A549 (cell line): ENCODE results near the gene KCNH3. TPM values are rescaled to one million over a fixed set of nuclear protein-coding genes. Genes with fewer than 3 reads are reported as not detected.
A peak's percentile ranks its signal among the peaks of the same experiment; 100 is the strongest.

Source experiments
- CBX8 ChIP-seq: fragments of 200-600 bp; sonication (generic); IDR thresholded peaks from 2 replicates; pipeline ENCODE4 v1.6.1; 2016
- CHD2 ChIP-seq: fragments of 150-350 bp; IDR thresholded peaks from 2 replicates; pipeline ENCODE4 v1.6.1; 2014; ENCODE audit warnings: low read length; ENCODE audit not compliant: partially characterized antibody
- E2F6 ChIP-seq: IDR thresholded peaks from 2 replicates; pipeline ENCODE4 v1.6.1; 2012; ENCODE audit warnings: low read depth, borderline replicate concordance
- EHMT2 ChIP-seq: fragments of 200-600 bp; sonication (generic); IDR thresholded peaks from 2 replicates; pipeline ENCODE4 v1.6.1; 2016; ENCODE audit warnings: antibody characterized with exemption, low read depth, mild to moderate bottlenecking, moderate library complexity
- ELK1 ChIP-seq: fragments of 150-350 bp; IDR thresholded peaks from 2 replicates; pipeline ENCODE4 v1.6.1; 2014; ENCODE audit warnings: low read depth, mild to moderate bottlenecking, low read length
- EP300 ChIP-seq, 2 experiments: fragments of >200 bp; sonication (Bioruptor Twin); formaldehyde crosslinking; IDR thresholded peaks; 2 replicates in 1 of 2; 3 replicates in 1 of 2; pipeline ENCODE4 v1.6.1; 2016 to 2017
- FOSB ChIP-seq: fragments of 250-450 bp; sonication (Bioruptor Pico); IDR thresholded peaks from 2 replicates; pipeline ENCODE4 v1.5.0; 2020; ENCODE audit warnings: mild to moderate bottlenecking, moderate library complexity
- FOSL2 ChIP-seq, 2 experiments: fragments of 450-650 bp in 1 of 2; fragments of >200 bp in 1 of 2; sonication (Bioruptor Twin) in 1 of 2; formaldehyde crosslinking; IDR thresholded peaks; 2 replicates each; pipeline versions ENCODE4 v1.5.0 to v1.6.1; 2016 to 2020; ENCODE audit warnings: mild to moderate bottlenecking in 1 of 2, moderate library complexity in 1 of 2
- FOXS1 ChIP-seq: fragments of 250-450 bp; sonication (Bioruptor Pico); IDR thresholded peaks from 2 replicates; pipeline ENCODE4 v1.5.0; 2020; ENCODE audit warnings: mild to moderate bottlenecking, moderate library complexity
- GATA3 ChIP-seq: IDR thresholded peaks from 2 replicates; pipeline ENCODE4 v1.6.1; 2012; ENCODE audit warnings: borderline replicate concordance
- HDAC2 ChIP-seq: fragments of 200-600 bp; sonication (generic); IDR thresholded peaks from 2 replicates; pipeline ENCODE4 v1.6.1; 2016
- HES2 ChIP-seq: fragments of >200 bp; sonication (Bioruptor Twin); formaldehyde crosslinking; IDR thresholded peaks from 2 replicates; pipeline ENCODE4 v1.6.1; 2016
- HEYL ChIP-seq: fragments of 250-450 bp; sonication (Bioruptor Pico); IDR thresholded peaks from 2 replicates; pipeline ENCODE4 v1.8.0; 2021; ENCODE audit warnings: mild to moderate bottlenecking, moderate library complexity
- HOXA7 ChIP-seq: fragments of 250-450 bp; sonication (Bioruptor Pico); IDR thresholded peaks from 2 replicates; pipeline ENCODE4 v1.5.0; 2020; ENCODE audit warnings: mild to moderate bottlenecking, moderate library complexity
- HOXB13 ChIP-seq: fragments of 250-450 bp; sonication (Bioruptor Pico); IDR thresholded peaks from 2 replicates; pipeline ENCODE4 v1.5.0; 2020; ENCODE audit warnings: low read depth, mild to moderate bottlenecking, moderate library complexity
- JUN ChIP-seq, 2 experiments: fragments of >200 bp; sonication (Bioruptor Twin); formaldehyde crosslinking; IDR thresholded peaks; 2 replicates in 1 of 2; 3 replicates in 1 of 2; pipeline ENCODE4 v1.6.1; 2016 to 2017
- KDM1A ChIP-seq: fragments of 200-600 bp; sonication (generic); IDR thresholded peaks from 2 replicates; pipeline ENCODE4 v1.6.1; 2016; ENCODE audit warnings: low read depth, mild to moderate bottlenecking
- KDM5A ChIP-seq: fragments of 200-600 bp; sonication (generic); IDR thresholded peaks from 2 replicates; pipeline ENCODE4 v1.6.1; 2016; ENCODE audit warnings: antibody characterized with exemption, mild to moderate bottlenecking
- MAFK ChIP-seq: fragments of 450-650 bp; IDR thresholded peaks from 2 replicates; pipeline ENCODE4 v1.6.1; 2014; ENCODE audit not compliant: partially characterized antibody
- MAZ ChIP-seq: fragments of 150-350 bp; IDR thresholded peaks from 2 replicates; pipeline ENCODE4 v1.6.1; 2014; ENCODE audit warnings: antibody characterized with exemption, low read depth, low read length, borderline replicate concordance
- MYC ChIP-seq: IDR thresholded peaks from 2 replicates; pipeline ENCODE4 v1.6.1; 2012; ENCODE audit warnings: mild to moderate bottlenecking, inconsistent platforms, low read length, improper control_type of control experiment, borderline replicate concordance
- NFE2L2 ChIP-seq: fragments of 150-350 bp; conservative IDR thresholded peaks from 2 replicates; pipeline ENCODE4 v1.6.1; 2014; ENCODE audit warnings: low read length
- NPAS2 ChIP-seq: fragments of 250-450 bp; sonication (Bioruptor Pico); IDR thresholded peaks from 2 replicates; pipeline ENCODE4 v1.8.0; 2022; ENCODE audit warnings: mild to moderate bottlenecking, moderate library complexity, borderline replicate concordance
- POLR2A ChIP-seq: IDR thresholded peaks from 2 replicates; pipeline ENCODE4 v1.6.1; 2012; ENCODE audit warnings: mild to moderate bottlenecking, low read length
- RCOR1 ChIP-seq: fragments of 150-350 bp; IDR thresholded peaks from 2 replicates; pipeline ENCODE4 v1.6.1; 2014; ENCODE audit warnings: antibody characterized with exemption, low read length, low read depth
- RFX5 ChIP-seq: fragments of 450-650 bp; IDR thresholded peaks from 2 replicates; pipeline ENCODE4 v1.7.1; 2014; ENCODE audit warnings: antibody characterized with exemption, mild to moderate bottlenecking, moderate library complexity
- SMC3 ChIP-seq: fragments of >200 bp; sonication (Bioruptor Twin); formaldehyde crosslinking; IDR thresholded peaks from 3 replicates; pipeline ENCODE4 v1.6.1; 2018; ENCODE audit warnings: inconsistent platforms
- SREBF2 ChIP-seq: fragments of 450-650 bp; IDR thresholded peaks from 2 replicates; pipeline ENCODE4 v1.6.1; 2014; ENCODE audit warnings: mild to moderate bottlenecking, moderate library complexity
- TFCP2L1 ChIP-seq: fragments of 250-450 bp; sonication (Bioruptor Pico); IDR thresholded peaks from 2 replicates; pipeline ENCODE4 v1.5.0; 2021; ENCODE audit warnings: mild to moderate bottlenecking
- TP53 ChIP-seq: fragments of 250-450 bp; sonication (Bioruptor Pico); IDR thresholded peaks from 2 replicates; pipeline ENCODE4 v1.5.0; 2021; ENCODE audit warnings: mild to moderate bottlenecking, moderate library complexity
- ZC3H11A ChIP-seq: fragments of 450-650 bp; IDR thresholded peaks from 2 replicates; pipeline ENCODE4 v1.6.1; 2014; ENCODE audit warnings: antibody characterized with exemption, mild to moderate bottlenecking
- ZNF302 ChIP-seq: fragments of 250-450 bp; sonication (Bioruptor Pico); IDR thresholded peaks from 2 replicates; pipeline ENCODE4 v1.9.0; 2021; ENCODE audit warnings: inconsistent platforms, mild to moderate bottlenecking, moderate library complexity
- ZSCAN20 ChIP-seq: fragments of 250-450 bp; sonication (Bioruptor Pico); IDR thresholded peaks from 2 replicates; pipeline ENCODE4 v1.8.0; 2022; ENCODE audit warnings: mild to moderate bottlenecking, moderate library complexity
- polyA plus RNA-seq, 4 experiments: library from polyadenylated mRNA; depleted of rRNA in 3 of 4; stranded (reverse); fragments of >200 nt; fragmentation: RNase III in 1 of 4; extraction: RNeasy Plus Mini Kit Qiagen cat#74134 plus additional on column Dnase treatment in 1 of 4; gene quantifications; 2 replicates in 3 of 4; 3 replicates in 1 of 4; pipeline ENCODE4 v1.2.3, GENCODE V29; 2011 to 2017
- TF ChIP-seq, protein P1 (sequence below): IDR thresholded peaks from 2 replicates; pipeline ENCODE4 v1.6.1; 2012
- TF ChIP-seq, protein P2 (sequence below): fragments of >200 bp; sonication (Bioruptor Twin); formaldehyde crosslinking; IDR thresholded peaks from 3 replicates; pipeline ENCODE4 v1.6.1; 2016
- TF ChIP-seq, protein P3 (sequence below): fragments of 250-450 bp; sonication (Bioruptor Pico); IDR thresholded peaks from 2 replicates; pipeline ENCODE4 v1.5.0; 2021; ENCODE audit warnings: mild to moderate bottlenecking, moderate library complexity, borderline replicate concordance
- TF ChIP-seq, protein P4 (sequence below): fragments of 250-450 bp; sonication (Bioruptor Pico); IDR thresholded peaks from 2 replicates; pipeline ENCODE4 v1.5.0; 2020; ENCODE audit warnings: low read depth, mild to moderate bottlenecking, moderate library complexity
- TF ChIP-seq, protein P5 (sequence below): fragments of 450-650 bp; IDR thresholded peaks from 2 replicates; pipeline ENCODE4 v1.6.1; 2014; ENCODE audit warnings: antibody characterized with exemption

Gene KCNH3
- polyA plus RNA-seq, 2 of the 4 experiments (the other 2 are of a cell fraction): 1.0 to 2.2 TPM

DNA sequence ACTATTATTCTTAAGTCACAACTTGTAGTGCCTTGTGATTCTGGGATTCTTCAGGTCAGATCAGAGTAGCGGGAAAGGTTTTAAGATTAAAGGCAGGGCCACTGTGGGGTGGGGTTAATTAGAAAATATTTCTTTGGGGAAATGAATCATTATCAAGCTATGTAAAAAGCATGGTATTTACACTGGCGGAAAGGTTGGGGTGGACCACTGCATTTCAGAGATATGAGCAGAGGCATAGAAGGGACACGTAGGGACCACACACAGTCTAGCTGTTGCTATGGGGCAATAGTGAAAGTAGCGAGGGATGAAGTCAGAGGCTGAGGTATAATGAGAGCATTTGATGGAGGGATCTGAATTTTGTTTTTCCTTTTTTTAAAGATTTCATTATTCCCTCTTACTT, 31.7 kb upstream of the KCNH3 start (continued):
- TF ChIP-seq, protein P1, sequence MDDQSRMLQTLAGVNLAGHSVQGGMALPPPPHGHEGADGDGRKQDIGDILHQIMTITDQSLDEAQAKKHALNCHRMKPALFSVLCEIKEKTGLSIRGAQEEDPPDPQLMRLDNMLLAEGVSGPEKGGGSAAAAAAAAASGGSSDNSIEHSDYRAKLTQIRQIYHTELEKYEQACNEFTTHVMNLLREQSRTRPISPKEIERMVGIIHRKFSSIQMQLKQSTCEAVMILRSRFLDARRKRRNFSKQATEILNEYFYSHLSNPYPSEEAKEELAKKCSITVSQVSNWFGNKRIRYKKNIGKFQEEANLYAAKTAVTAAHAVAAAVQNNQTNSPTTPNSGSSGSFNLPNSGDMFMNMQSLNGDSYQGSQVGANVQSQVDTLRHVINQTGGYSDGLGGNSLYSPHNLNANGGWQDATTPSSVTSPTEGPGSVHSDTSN: no peak
- peak; percentile 85 to 93; a peak in 4 of 5 replicates for TF ChIP-seq JUN (IDR thresholded peaks at IDR 0.05)
- no peak for TF ChIP-seq SMC3
- TF ChIP-seq KDM5A: no peak
- TF ChIP-seq POLR2A: no peak
- TF ChIP-seq HES2: no peak; the same call in 1 of the 2 replicates
- no peak for TF ChIP-seq ZNF302 (CRISPR knock-in tag)
- TF ChIP-seq MYC: no peak
- TF ChIP-seq SREBF2: no peak
- peak; percentile 81 for TF ChIP-seq FOSL2 (IDR thresholded peaks at IDR 0.05)
- TF ChIP-seq FOSL2 (CRISPR knock-in tag; IDR thresholded peaks at IDR 0.05): peak; percentile 86
- 0 out of 2 replicates have a peak, but pooled peaks have one; percentile 44 for TF ChIP-seq RFX5
- TF ChIP-seq ELK1: no peak
- 0 out of 2 replicates have a peak, but pooled peaks have one; percentile 79 for TF ChIP-seq HOXA7 (CRISPR knock-in tag)
- no peak for TF ChIP-seq TP53 (CRISPR knock-in tag)
- TF ChIP-seq NPAS2 (CRISPR knock-in tag): no peak
- TF ChIP-seq NFE2L2: no peak
- peak; percentile 88 for TF ChIP-seq GATA3
- no peak for TF ChIP-seq MAFK
- TF ChIP-seq, protein P2, sequence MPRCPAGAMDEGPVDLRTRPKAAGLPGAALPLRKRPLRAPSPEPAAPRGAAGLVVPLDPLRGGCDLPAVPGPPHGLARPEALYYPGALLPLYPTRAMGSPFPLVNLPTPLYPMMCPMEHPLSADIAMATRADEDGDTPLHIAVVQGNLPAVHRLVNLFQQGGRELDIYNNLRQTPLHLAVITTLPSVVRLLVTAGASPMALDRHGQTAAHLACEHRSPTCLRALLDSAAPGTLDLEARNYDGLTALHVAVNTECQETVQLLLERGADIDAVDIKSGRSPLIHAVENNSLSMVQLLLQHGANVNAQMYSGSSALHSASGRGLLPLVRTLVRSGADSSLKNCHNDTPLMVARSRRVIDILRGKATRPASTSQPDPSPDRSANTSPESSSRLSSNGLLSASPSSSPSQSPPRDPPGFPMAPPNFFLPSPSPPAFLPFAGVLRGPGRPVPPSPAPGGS: peak; percentile 74; the same call in 2 of the 3 replicates
- TF ChIP-seq HOXB13 (CRISPR knock-in tag): no peak
- TF ChIP-seq HDAC2: no peak
- TF ChIP-seq, protein P3, sequence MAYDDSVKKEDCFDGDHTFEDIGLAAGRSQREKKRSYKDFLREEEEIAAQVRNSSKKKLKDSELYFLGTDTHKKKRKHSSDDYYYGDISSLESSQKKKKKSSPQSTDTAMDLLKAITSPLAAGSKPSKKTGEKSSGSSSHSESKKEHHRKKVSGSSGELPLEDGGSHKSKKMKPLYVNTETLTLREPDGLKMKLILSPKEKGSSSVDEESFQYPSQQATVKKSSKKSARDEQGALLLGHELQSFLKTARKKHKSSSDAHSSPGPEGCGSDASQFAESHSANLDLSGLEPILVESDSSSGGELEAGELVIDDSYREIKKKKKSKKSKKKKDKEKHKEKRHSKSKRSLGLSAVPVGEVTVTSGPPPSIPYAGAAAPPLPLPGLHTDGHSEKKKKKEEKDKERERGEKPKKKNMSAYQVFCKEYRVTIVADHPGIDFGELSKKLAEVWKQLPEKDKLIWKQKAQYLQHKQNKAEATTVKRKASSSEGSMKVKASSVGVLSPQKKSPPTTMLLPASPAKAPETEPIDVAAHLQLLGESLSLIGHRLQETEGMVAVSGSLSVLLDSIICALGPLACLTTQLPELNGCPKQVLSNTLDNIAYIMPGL (CRISPR knock-in tag): no peak
- TF ChIP-seq, protein P4, sequence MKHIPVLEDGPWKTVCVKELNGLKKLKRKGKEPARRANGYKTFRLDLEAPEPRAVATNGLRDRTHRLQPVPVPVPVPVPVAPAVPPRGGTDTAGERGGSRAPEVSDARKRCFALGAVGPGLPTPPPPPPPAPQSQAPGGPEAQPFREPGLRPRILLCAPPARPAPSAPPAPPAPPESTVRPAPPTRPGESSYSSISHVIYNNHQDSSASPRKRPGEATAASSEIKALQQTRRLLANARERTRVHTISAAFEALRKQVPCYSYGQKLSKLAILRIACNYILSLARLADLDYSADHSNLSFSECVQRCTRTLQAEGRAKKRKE (CRISPR knock-in tag): no peak
- TF ChIP-seq, protein P5, sequence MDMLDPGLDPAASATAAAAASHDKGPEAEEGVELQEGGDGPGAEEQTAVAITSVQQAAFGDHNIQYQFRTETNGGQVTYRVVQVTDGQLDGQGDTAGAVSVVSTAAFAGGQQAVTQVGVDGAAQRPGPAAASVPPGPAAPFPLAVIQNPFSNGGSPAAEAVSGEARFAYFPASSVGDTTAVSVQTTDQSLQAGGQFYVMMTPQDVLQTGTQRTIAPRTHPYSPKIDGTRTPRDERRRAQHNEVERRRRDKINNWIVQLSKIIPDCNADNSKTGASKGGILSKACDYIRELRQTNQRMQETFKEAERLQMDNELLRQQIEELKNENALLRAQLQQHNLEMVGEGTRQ: no peak
- no peak for TF ChIP-seq EHMT2
- TF ChIP-seq TFCP2L1 (CRISPR knock-in tag): no peak
- no peak for TF ChIP-seq HEYL
- no peak for TF ChIP-seq KDM1A
- TF ChIP-seq E2F6: no peak
- no peak for TF ChIP-seq MAZ
- peak; percentile 84 to 94 for TF ChIP-seq EP300 (IDR thresholded peaks at IDR 0.05)
- no peak for TF ChIP-seq ZSCAN20 (CRISPR knock-in tag)
- TF ChIP-seq FOXS1 (CRISPR knock-in tag): no peak
- no peak for TF ChIP-seq RCOR1
- TF ChIP-seq CHD2: no peak
- 0 out of 2 replicates have a peak, but pooled peaks have one; percentile 37 for TF ChIP-seq FOSB (CRISPR knock-in tag)
- no peak for TF ChIP-seq CBX8
- TF ChIP-seq ZC3H11A: no peak
